ENCODE results near the gene CCDC8. TPM values are rescaled to one million over a fixed set of nuclear protein-coding genes. Genes with fewer than 3 reads are reported as not detected.

Gene CCDC8
- polyA plus RNA-seq, 1 experiment = 7.7 TPM

GRCh38 chr19:46390121-46390858 lies 23.1 kb downstream of the CCDC8 start:
- POLR2A ChIA-PET = no interaction called here
- DNase-seq (ENCODE audit: low read depth) = no peak
- Histone ChIP-seq H3K36me3 (ENCODE audit: control insufficient read depth, insufficient read depth, low read length) (peaks cover 32% of the 10 kb centered on the region), H3K27me3 (ENCODE audit: control insufficient read depth, insufficient read depth, low read length) (no peaks in the 10 kb centered on the region), H3K4me3 (ENCODE audit: low read depth, low read length) (no peak overlapping the region)
- TF ChIP-seq CTCF (IDR thresholded peaks at IDR 0.05; ENCODE audit: insufficient read depth, low read depth, low read length) = no peak
- CTCF ChIA-PET = interaction anchor here (0.7 to 2.5 kb wide), 7 partner anchors 11 to 121 kb away, joined by 3 to 22 read pairs (median 3); no protein-coding TSS in a partner anchor

- peaks cover 39% of the 10 kb centered on the region for H3K36me3 ChIP-seq (ENCODE audit: control insufficient read depth, insufficient read depth, low read length)
- no peak overlapping the region for H3K4me3 ChIP-seq (ENCODE audit: low read depth, low read length)
- ChIA-PET CTCF (interaction anchor here (0.6 to 1.6 kb wide), 2 partner anchors 85 to 99 kb away, joined by 3 to 4 read pairs; no protein-coding TSS in a partner anchor), POLR2A (no interaction called here)
- no peak for TF ChIP-seq CTCF (IDR thresholded peaks at IDR 0.05; ENCODE audit: insufficient read depth, low read depth, low read length)
- H3K27me3 ChIP-seq (ENCODE audit: control insufficient read depth, insufficient read depth, low read length) = no peaks in the 10 kb centered on the region
- no peak for DNase-seq (ENCODE audit: low read depth)
Observed at GRCh38 chr19:46388311-46389095, 24.9 kb downstream of the CCDC8 start.

GRCh38 chr19:46387713-46388130 lies 25.6 kb downstream of the CCDC8 start:
- CTCF ChIA-PET = no interaction called here
- peaks cover 41% of the 10 kb centered on the region for H3K36me3 ChIP-seq (ENCODE audit: control insufficient read depth, insufficient read depth, low read length)
- POLR2A ChIA-PET = no interaction called here
- DNase-seq (ENCODE audit: low read depth) = no peak
- TF ChIP-seq CTCF (IDR thresholded peaks at IDR 0.05; ENCODE audit: insufficient read depth, low read depth, low read length) = no peak
- H3K27me3 ChIP-seq (ENCODE audit: control insufficient read depth, insufficient read depth, low read length) = no peaks in the 10 kb centered on the region
- no peak overlapping the region for H3K4me3 ChIP-seq (ENCODE audit: low read depth, low read length)

- POLR2A ChIA-PET = no interaction called here
- CTCF ChIA-PET = interaction anchor here (1.8 kb wide), 1 partner anchor 9 kb away, joined by 14 read pairs; no protein-coding TSS in a partner anchor
- TF ChIP-seq CTCF (IDR thresholded peaks at IDR 0.05; ENCODE audit: insufficient read depth, low read depth, low read length) = no peak
Observed at GRCh38 chr19:46386996-46387712, 26.2 kb downstream of the CCDC8 start.

More at GRCh38 chr19:46386996-46387712, 26.2 kb downstream of the CCDC8 start:
- Histone ChIP-seq H3K27me3 (ENCODE audit: control insufficient read depth, insufficient read depth, low read length) (no peaks in the 10 kb centered on the region), H3K4me3 (ENCODE audit: low read depth, low read length) (no peak overlapping the region), H3K36me3 (ENCODE audit: control insufficient read depth, insufficient read depth, low read length) (peaks cover 41% of the 10 kb centered on the region)
- DNase-seq (ENCODE audit: low read depth) = no peak
